Gastroesophageal sphincter (tissue), 3 donors: Measurements from ENCODE around the gene DCTN2.

Experiments
- CTCF ChIP-seq, 4 experiments: fragments of 200-600 bp in 2 of 4; fragments of 450-650 bp in 2 of 4; sonication (generic) in 1 of 4; IDR thresholded peaks; one replicate each; pipeline ENCODE4 v1.5.1; 2017 to 2019; ENCODE audit warnings: antibody characterized with exemption in 4 of 4, mild to moderate bottlenecking in 2 of 4, moderate library complexity in 2 of 4
- POLR2A ChIP-seq, 2 donors: fragments of 450-650 bp; IDR thresholded peaks; one replicate each; pipeline ENCODE4 v1.6.1; 2017; ENCODE audit warnings: antibody characterized with exemption in 2 of 2, mild to moderate bottlenecking in 2 of 2, moderate library complexity in 1 of 2
- POLR2AphosphoS5 ChIP-seq: sonication (generic); formaldehyde crosslinking; IDR thresholded peaks from one replicate; pipeline ENCODE4 v1.6.1; 2017; ENCODE audit warnings: antibody characterized with exemption

- TF ChIP-seq CTCF (IDR thresholded peaks at IDR 0.05): no peak
- TF ChIP-seq POLR2AphosphoS5: no peak
- no peak for TF ChIP-seq POLR2A (IDR thresholded peaks at IDR 0.05)
Measured at GRCh38 chr12:57585156-57585555, 38.2 kb upstream of the DCTN2 start.
